Activated naive CD8-positive, alpha-beta T cell treated with anti-CD3 and anti-CD28 coated beads, Interleukin-2, amount 10 ng/mL, durations not matched to agents 7 days and 5 days (primary cell): ENCODE results near the gene ZNF358. TPM values are rescaled to one million over a fixed set of nuclear protein-coding genes. Genes with fewer than 3 reads are reported as not detected.

Source experiments
- ATAC-seq: fragments of 150-1000 bp; cut with Tn5 transposase; one replicate; pipeline ENCODE4 v1.10.0; 2021; ENCODE audit warnings: low read depth, moderate library complexity
- POLR2A ChIA-PET: fragments of 350-600 bp; sonication (Branson Sonifier 250); formaldehyde crosslinking; loops from one replicate; lab custom pipeline; 2021; ENCODE audit warnings: antibody characterized with exemption; lab: Charles Lee
- DNase-seq: peaks from one replicate; pipeline ENCODE4 v3.0.0; 2021
- H3K27ac Mint-ChIP-seq: one replicate; pipeline ENCODE4 v1.8.0; 2022; ENCODE audit warnings: mild to moderate bottlenecking, mixed read lengths
- H3K27me3 Mint-ChIP-seq: one replicate; pipeline ENCODE4 v1.8.0; 2022; ENCODE audit warnings: mild to moderate bottlenecking, moderate library complexity, mixed read lengths
- H3K36me3 Mint-ChIP-seq: one replicate; pipeline ENCODE4 v1.8.0; 2021; ENCODE audit warnings: mild to moderate bottlenecking, mixed read lengths
- H3K4me1 Mint-ChIP-seq: one replicate; pipeline ENCODE4 v1.8.0; 2021; ENCODE audit warnings: mixed read lengths
- H3K4me3 Mint-ChIP-seq: one replicate; pipeline ENCODE4 v1.8.0; 2022; ENCODE audit warnings: mild to moderate bottlenecking, moderate library complexity, mixed read lengths
- H3K9me3 Mint-ChIP-seq: one replicate; pipeline ENCODE4 v1.8.0; 2021; ENCODE audit warnings: mixed read lengths
- total RNA-seq, 2 experiments: library from RNA; stranded (reverse); gene quantifications; one replicate each; pipeline ENCODE4 v1.2.3, GENCODE V29; 2021

ZNF358 gene
- total RNA-seq, 2 experiments from 2014 or later = 12.6 to 13.1 TPM

DNA sequence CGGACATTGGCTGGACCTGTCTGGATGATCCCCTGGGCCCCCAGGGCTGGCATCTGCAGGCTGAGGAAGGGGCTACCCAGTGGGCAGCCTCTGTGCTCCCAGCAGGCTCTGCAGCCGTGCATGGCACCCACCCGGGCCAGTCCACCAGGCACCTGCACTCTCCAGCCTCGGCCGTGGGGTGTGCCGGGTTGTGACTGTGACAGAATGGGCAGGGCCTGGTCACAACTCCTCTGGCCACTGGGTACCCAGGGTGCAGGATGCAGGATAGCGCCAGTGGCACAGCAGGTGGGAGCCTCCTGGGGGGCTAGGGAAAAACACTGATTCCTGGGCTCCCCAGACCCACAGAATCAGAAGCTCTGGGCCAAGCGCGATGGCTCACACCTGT lies 37.1 kb upstream of the ZNF358 start:
- H3K9me3 Mint-ChIP-seq = no peaks in the 10 kb centered on the region
- no peaks in the 10 kb centered on the region for H3K36me3 Mint-ChIP-seq
- DNase-seq = no peak
- H3K4me1 Mint-ChIP-seq = peaks cover 4% of the 10 kb centered on the region
- peaks cover 2% of the 10 kb centered on the region for H3K27me3 Mint-ChIP-seq
- POLR2A ChIA-PET = no interaction called here
- H3K27ac Mint-ChIP-seq = no peak overlapping the region
- no peak for ATAC-seq
- H3K4me3 Mint-ChIP-seq = no peak overlapping the region

- H3K27me3 Mint-ChIP-seq = peaks cover 2% of the 10 kb centered on the region
Observed at GRCh38 chr19:7480222-7480969, 35.5 kb upstream of the ZNF358 start.

DNA sequence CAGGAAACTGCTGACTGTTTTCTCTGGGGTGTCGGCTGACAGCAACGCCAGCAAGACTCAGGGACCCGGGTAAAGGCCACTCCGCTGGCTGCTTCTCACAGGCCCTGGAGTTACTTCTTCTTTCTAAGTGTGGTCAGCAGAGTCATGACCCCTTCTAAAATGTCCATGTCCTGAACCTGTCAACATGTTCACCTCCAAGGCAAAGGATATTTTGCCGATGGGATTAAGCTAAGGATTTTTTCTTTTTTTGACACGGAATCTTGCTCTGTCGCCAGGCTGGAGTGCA lies 35.0 kb upstream of the ZNF358 start:
- Mint-ChIP-seq H3K27me3 (peaks cover 2% of the 10 kb centered on the region), H3K27ac (no peak overlapping the region), H3K4me1 (peaks cover 4% of the 10 kb centered on the region), H3K4me3 (no peak overlapping the region), H3K9me3 (no peaks in the 10 kb centered on the region), H3K36me3 (no peaks in the 10 kb centered on the region)
- DNase-seq (no peak), ATAC-seq (no peak)
- POLR2A ChIA-PET = no interaction called here

More at GRCh38 chr19:7480222-7480969, 35.5 kb upstream of the ZNF358 start:
- DNase-seq = no peak
- POLR2A ChIA-PET = no interaction called here
- no peaks in the 10 kb centered on the region for H3K36me3 Mint-ChIP-seq
- H3K4me3 Mint-ChIP-seq = no peak overlapping the region
- no peak overlapping the region for H3K27ac Mint-ChIP-seq
- ATAC-seq = no peak
- H3K4me1 Mint-ChIP-seq = peaks cover 4% of the 10 kb centered on the region
- H3K9me3 Mint-ChIP-seq = no peaks in the 10 kb centered on the region

DNA sequence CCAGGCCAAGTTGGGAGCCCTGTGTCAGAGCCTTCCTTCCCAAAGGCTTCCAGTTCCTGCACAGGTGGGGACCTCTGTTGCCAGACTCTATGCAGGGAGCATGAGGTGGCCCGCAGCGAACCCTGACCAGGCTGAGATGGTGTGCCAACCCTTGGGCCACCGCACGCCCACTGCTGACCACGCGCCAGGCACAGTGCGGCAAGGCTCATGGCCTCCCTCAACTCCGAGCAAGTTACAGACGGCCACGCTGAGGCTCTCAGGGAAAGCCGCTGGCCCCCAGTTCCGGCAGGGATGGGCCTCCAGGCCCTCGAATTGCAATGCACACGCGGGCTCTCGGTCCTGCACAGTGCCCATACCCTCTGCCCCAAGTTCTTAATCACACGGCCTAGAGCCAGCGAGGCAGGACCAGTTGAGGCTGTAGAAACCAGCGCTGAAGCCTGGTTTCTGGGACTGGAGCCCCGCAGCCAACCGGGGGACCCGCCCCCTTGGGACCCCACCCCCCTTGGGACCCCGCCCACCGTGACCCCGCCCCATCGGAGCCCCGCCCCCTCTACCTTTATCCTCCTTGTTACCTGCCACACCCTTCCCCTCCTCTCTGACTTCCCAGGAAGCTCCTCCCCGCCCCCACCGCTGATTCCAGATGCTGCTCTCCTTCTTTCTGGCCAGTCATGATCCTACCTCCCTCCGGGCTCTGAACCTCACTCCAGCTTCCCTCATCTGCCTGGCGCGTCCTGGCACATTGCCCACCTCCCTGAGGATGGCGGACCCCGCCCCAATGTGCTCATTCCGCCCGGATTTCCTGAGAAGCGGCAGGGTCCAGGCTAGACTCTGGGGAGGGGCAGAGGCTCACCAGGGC lies 33.1 kb upstream of the ZNF358 start:
- POLR2A ChIA-PET = no interaction called here
- Mint-ChIP-seq H3K4me1 (peaks cover 4% of the 10 kb centered on the region), H3K36me3 (no peaks in the 10 kb centered on the region), H3K9me3 (no peaks in the 10 kb centered on the region), H3K4me3 (no peak overlapping the region), H3K27ac (no peak overlapping the region), H3K27me3 (peaks cover 2% of the 10 kb centered on the region)
- ATAC-seq (no peak), DNase-seq (no peak)

DNA sequence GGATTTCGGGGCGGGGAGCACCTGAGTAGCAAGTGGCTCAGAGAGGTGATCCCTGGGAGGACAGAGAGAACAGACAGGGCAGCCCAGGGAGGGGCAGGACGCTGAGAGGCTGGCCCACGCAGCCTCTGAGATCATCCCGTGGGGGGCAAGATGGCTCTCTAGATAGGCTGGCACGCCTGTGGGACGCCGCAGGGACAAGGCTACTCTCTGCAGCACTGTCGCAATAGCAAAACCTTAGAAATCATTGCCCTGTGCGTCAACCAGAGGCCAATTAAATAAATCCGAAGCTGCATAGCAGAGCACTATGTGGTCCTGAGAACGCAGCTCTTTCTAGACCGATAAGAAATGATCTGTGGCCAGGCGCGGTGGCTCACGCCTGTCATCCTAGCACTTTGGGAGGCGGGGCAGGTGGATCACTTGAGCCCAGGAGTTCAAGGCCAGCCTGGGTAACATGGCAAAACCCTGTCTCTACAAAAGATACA lies 32.1 kb upstream of the ZNF358 start:
- Mint-ChIP-seq H3K36me3 (no peaks in the 10 kb centered on the region), H3K9me3 (no peaks in the 10 kb centered on the region), H3K27ac (no peak overlapping the region), H3K4me1 (peaks cover 4% of the 10 kb centered on the region), H3K27me3 (peaks cover 2% of the 10 kb centered on the region), H3K4me3 (no peak overlapping the region)
- POLR2A ChIA-PET = no interaction called here
- no peak for DNase-seq
- ATAC-seq = no peak

- no peak overlapping the region for H3K4me3 Mint-ChIP-seq
- H3K27me3 Mint-ChIP-seq = peaks cover 2% of the 10 kb centered on the region
- no peak overlapping the region for H3K27ac Mint-ChIP-seq
Observed at GRCh38 chr19:7486923-7487322, 29.0 kb upstream of the ZNF358 start.

DNA sequence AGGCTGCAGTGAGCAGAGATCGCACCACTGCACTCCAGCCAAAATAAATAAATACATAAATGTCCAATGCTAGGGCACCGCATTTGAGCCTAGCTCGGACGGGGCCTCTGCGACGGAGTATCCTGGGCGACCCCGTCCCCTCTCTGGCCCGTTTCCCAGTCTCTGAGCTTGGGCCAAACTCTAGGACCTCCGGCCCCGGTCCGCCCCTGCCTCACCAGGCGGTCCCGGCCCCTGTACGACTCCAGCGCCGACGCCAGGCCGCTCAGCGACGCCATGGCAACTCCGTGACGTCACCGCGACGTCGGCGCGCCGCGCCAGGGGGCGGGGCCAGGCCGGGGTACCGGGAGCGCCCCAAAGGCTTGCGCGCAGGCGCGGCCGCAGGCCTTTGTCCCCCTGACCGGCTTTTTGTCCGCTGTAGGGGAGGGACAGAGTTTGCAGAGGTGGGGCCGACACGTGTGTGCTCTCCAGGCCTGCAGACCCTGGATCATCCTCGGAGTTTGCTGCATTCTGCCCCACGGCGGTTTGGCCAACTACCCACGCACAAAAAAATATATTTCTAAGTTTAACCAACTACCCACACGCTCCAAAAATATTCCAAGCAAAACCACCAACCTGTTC lies 27.1 kb upstream of the ZNF358 start, which contains the start of gene PEX11G:
PEX11G (minus strand) TSS at position 300 of the 618 bp plus-strand sequence; CDS start at position 275, 25 bp downstream.
- H3K4me1 Mint-ChIP-seq = peaks cover 18% of the 10 kb centered on the region
- H3K27ac Mint-ChIP-seq = peak within 1 kb of the TSS; percentile 84
- H3K27me3 Mint-ChIP-seq = no peaks in the 10 kb centered on the region
- no peaks in the 10 kb centered on the region for H3K9me3 Mint-ChIP-seq
- DNase-seq = peak; percentile 97
- H3K4me3 Mint-ChIP-seq = peak within 1 kb of the TSS; percentile 82
- H3K36me3 Mint-ChIP-seq = no peaks in the 10 kb centered on the region
- ATAC-seq = peak; percentile 90
- POLR2A ChIA-PET = interaction anchor here (0.7 kb wide), 1 partner anchor 131 kb away, joined by 3 read pairs; no protein-coding TSS in a partner anchor

More at GRCh38 chr19:7486923-7487322, 29.0 kb upstream of the ZNF358 start:
- POLR2A ChIA-PET = no interaction called here
- H3K9me3 Mint-ChIP-seq = no peaks in the 10 kb centered on the region
- no peaks in the 10 kb centered on the region for H3K36me3 Mint-ChIP-seq
- H3K4me1 Mint-ChIP-seq = peaks cover 11% of the 10 kb centered on the region
- ATAC-seq (no peak), DNase-seq (no peak)

- Mint-ChIP-seq H3K4me3 (peak overlapping the region; percentile 82), H3K27me3 (no peaks in the 10 kb centered on the region), H3K27ac (peak overlapping the region; percentile 60), H3K4me1 (peaks cover 18% of the 10 kb centered on the region), H3K9me3 (no peaks in the 10 kb centered on the region), H3K36me3 (no peaks in the 10 kb centered on the region)
- ATAC-seq (no peak), DNase-seq (no peak)
- POLR2A ChIA-PET = interaction anchor here (0.7 kb wide), 1 partner anchor 130 kb away, joined by 3 read pairs; no protein-coding TSS in a partner anchor
Observed at GRCh38 chr19:7489609-7490044, 26.3 kb upstream of the ZNF358 start.

DNA sequence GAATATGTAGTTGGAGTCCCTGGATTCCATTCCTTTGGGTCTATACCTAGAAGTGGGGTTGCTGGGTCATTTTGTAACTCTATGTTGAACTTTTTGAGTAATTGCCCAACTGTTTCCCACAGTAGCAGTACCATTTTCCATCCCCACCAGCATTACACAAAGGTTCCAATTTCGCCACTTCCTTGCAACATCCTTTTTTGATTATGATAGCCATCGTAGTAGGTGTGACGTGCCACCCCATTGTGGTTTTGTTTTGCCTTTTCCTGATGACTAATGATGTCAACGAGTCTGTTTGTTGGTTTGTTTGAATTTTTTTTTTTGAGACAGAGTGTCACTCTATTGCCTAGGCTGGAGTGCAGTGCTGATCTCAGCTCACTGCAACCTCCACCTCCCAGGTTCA lies 23.8 kb upstream of the ZNF358 start:
- H3K27me3 Mint-ChIP-seq = peaks cover 2% of the 10 kb centered on the region
- no peak overlapping the region for H3K4me3 Mint-ChIP-seq
- DNase-seq (no peak), ATAC-seq (peak; percentile 28)
- POLR2A ChIA-PET = interaction anchor here (0.7 kb wide), 1 partner anchor 13 kb away, joined by 3 read pairs; no protein-coding TSS in a partner anchor
- peaks cover 19% of the 10 kb centered on the region for H3K4me1 Mint-ChIP-seq
- H3K36me3 Mint-ChIP-seq = no peaks in the 10 kb centered on the region
- no peak overlapping the region for H3K27ac Mint-ChIP-seq
- no peaks in the 10 kb centered on the region for H3K9me3 Mint-ChIP-seq

- DNase-seq (no peak), ATAC-seq (no peak)
- Mint-ChIP-seq H3K4me1 (peaks cover 19% of the 10 kb centered on the region), H3K4me3 (no peak overlapping the region), H3K36me3 (no peaks in the 10 kb centered on the region), H3K27me3 (peaks cover 2% of the 10 kb centered on the region), H3K9me3 (no peaks in the 10 kb centered on the region), H3K27ac (peak overlapping the region; percentile 23)
- POLR2A ChIA-PET = interaction anchor here (0.7 kb wide), 1 partner anchor 12 kb away, joined by 3 read pairs; no protein-coding TSS in a partner anchor
Observed at GRCh38 chr19:7492558-7492957, 23.3 kb upstream of the ZNF358 start.

GRCh38 chr19:7494416-7495098 lies 21.3 kb upstream of the ZNF358 start:
- Mint-ChIP-seq H3K36me3 (no peaks in the 10 kb centered on the region), H3K9me3 (no peaks in the 10 kb centered on the region), H3K27ac (no peak overlapping the region), H3K4me3 (no peak overlapping the region), H3K27me3 (peaks cover 10% of the 10 kb centered on the region), H3K4me1 (peaks cover 14% of the 10 kb centered on the region)
- POLR2A ChIA-PET = no interaction called here
- DNase-seq (no peak), ATAC-seq (no peak)

- POLR2A ChIA-PET = no interaction called here
- ATAC-seq (no peak), DNase-seq (no peak)
- Mint-ChIP-seq H3K4me3 (no peak overlapping the region), H3K27me3 (peaks cover 19% of the 10 kb centered on the region), H3K9me3 (no peaks in the 10 kb centered on the region), H3K27ac (no peak overlapping the region), H3K36me3 (no peaks in the 10 kb centered on the region), H3K4me1 (peaks cover 7% of the 10 kb centered on the region)
Observed at GRCh38 chr19:7497292-7497691, 18.6 kb upstream of the ZNF358 start.
